IMR-90 (cell line): ENCODE measurements around the gene ABHD12. TPM values are rescaled to one million over a fixed set of nuclear protein-coding genes. Genes with fewer than 3 reads are reported as not detected.
"Not testable (repeated sequence)": the region's sequence is repeated elsewhere in the genome, so short reads cannot be mapped to it uniquely, and the experiment has no call there.

Experiments
- ATAC-seq: fragments of 200-7000 bp; cut with Tn5 transposase; 2 replicates; pipeline ENCODE4 v1.9.1; 2020; ENCODE audit warnings: low read depth, mild to moderate bottlenecking, moderate library complexity
- BruUV-seq: library from RNA; stranded (reverse); fragments of 400-500 nt; replicated peaks from 2 replicates; lab custom pipeline; 2021; lab: Mats Ljungman, UMichigan
- CTCF ChIA-PET: fragments of 300-600 bp; formaldehyde crosslinking; extraction: SDS; loops from one replicate; lab custom pipeline; 2021; ENCODE audit warnings: antibody characterized with exemption; lab: Yijun Ruan, JAX
- POLR2A ChIA-PET: fragments of 300-600 bp; sonication (Branson Sonifier 250); formaldehyde crosslinking; loops from one replicate; lab custom pipeline; 2022; ENCODE audit warnings: antibody characterized with exemption; ENCODE audit not compliant: unreplicated experiment; lab: Charles Lee
- DNase-seq: peaks from one replicate; pipeline ENCODE4 v3.0.0; 2013
- H2AFZ ChIP-seq: replicated peaks from 2 replicates; pipeline ENCODE3; 2013; ENCODE audit warnings: low read length, mild to moderate bottlenecking; ENCODE audit not compliant: poor library complexity
- H2AK5ac ChIP-seq: 2 replicates; pipeline ENCODE4 v1.6.1; 2013; ENCODE audit warnings: low read depth, low read length, inconsistent platforms
- H2AK9ac ChIP-seq: replicated peaks from 2 replicates; pipeline ENCODE3; 2013; ENCODE audit warnings: mild to moderate bottlenecking, low read depth, low read length, moderate library complexity; ENCODE audit not compliant: poor library complexity
- H2BK120ac ChIP-seq: 2 replicates; pipeline ENCODE4 v1.6.1; 2013; ENCODE audit warnings: low read depth, low read length, inconsistent platforms
- H2BK15ac ChIP-seq: 3 replicates; pipeline ENCODE4 v1.6.1; 2013; ENCODE audit warnings: low read depth, low read length, inconsistent platforms
- H2BK20ac ChIP-seq: 2 replicates; pipeline ENCODE4 v1.6.1; 2013; ENCODE audit warnings: low read depth, mild to moderate bottlenecking, inconsistent platforms, low read length, moderate library complexity
- H2BK5ac ChIP-seq: 2 replicates; pipeline ENCODE4 v1.6.1; 2013; ENCODE audit warnings: mild to moderate bottlenecking, low read depth, low read length, inconsistent platforms; ENCODE audit not compliant: poor library complexity, severe bottlenecking
- H3K14ac ChIP-seq: replicated peaks from 2 replicates; pipeline ENCODE4 v1.6.1; 2013; ENCODE audit warnings: low read depth, low read length, inconsistent platforms
- H3K18ac ChIP-seq: 2 replicates; pipeline ENCODE4 v1.6.1; 2013; ENCODE audit warnings: low read depth, low read length, control low read depth
- H3K23ac ChIP-seq: 2 replicates; pipeline ENCODE4 v1.6.1; 2013; ENCODE audit warnings: low read depth, low read length, inconsistent platforms
- H3K27ac ChIP-seq: 2 replicates; pipeline ENCODE4 v1.5.1; 2013; ENCODE audit warnings: mild to moderate bottlenecking, control low read depth, low read length; ENCODE audit not compliant: insufficient read depth
- H3K27me3 ChIP-seq: 2 replicates; pipeline ENCODE4 v1.6.1; 2013; ENCODE audit warnings: low read length; ENCODE audit not compliant: control insufficient read depth, insufficient read depth
- H3K36me3 ChIP-seq: 2 replicates; pipeline ENCODE4 v1.6.1; 2013; ENCODE audit warnings: low read length, mixed read lengths; ENCODE audit not compliant: control insufficient read depth, insufficient read depth
- H3K4ac ChIP-seq: 2 replicates; pipeline ENCODE4 v1.6.1; 2013; ENCODE audit warnings: low read depth, low read length, inconsistent platforms
- H3K4me1 ChIP-seq: 2 replicates; pipeline ENCODE4 v1.6.1; 2013; ENCODE audit warnings: low read length, mixed read lengths; ENCODE audit not compliant: control insufficient read depth, insufficient read depth
- H3K4me2 ChIP-seq: 2 replicates; pipeline ENCODE4 v1.6.1; 2013; ENCODE audit warnings: low read depth, mild to moderate bottlenecking, control low read depth, low read length, moderate library complexity
- H3K4me3 ChIP-seq: 2 replicates; pipeline ENCODE4 v1.5.1; 2013; ENCODE audit warnings: low read depth, mild to moderate bottlenecking, control low read depth, low read length, moderate library complexity; ENCODE audit not compliant: insufficient read depth
- H3K56ac ChIP-seq: 2 replicates; pipeline ENCODE4 v1.6.1; 2013; ENCODE audit warnings: low read length, inconsistent platforms; ENCODE audit not compliant: insufficient read depth; ENCODE audit errors: extremely low read depth
- H3K79me1 ChIP-seq, 2 experiments: 2 replicates each; pipeline ENCODE4 v1.6.1; 2013; ENCODE audit warnings: low read length in 2 of 2, inconsistent platforms in 1 of 2, low read depth in 1 of 2
- H3K9ac ChIP-seq: 2 replicates; pipeline ENCODE4 v1.6.1; 2013; ENCODE audit warnings: low read depth, low read length, control low read depth
- H3K9me1 ChIP-seq: 2 replicates; pipeline ENCODE4 v1.6.1; 2013; ENCODE audit warnings: low read length, inconsistent platforms; ENCODE audit not compliant: insufficient read depth
- H3K9me3 ChIP-seq: 2 replicates; pipeline ENCODE4 v1.6.1; 2013; ENCODE audit warnings: low read length; ENCODE audit not compliant: control insufficient read depth, insufficient read depth
- H4K20me1 ChIP-seq: 2 replicates; pipeline ENCODE4 v1.6.1; 2013; ENCODE audit warnings: low read length, inconsistent platforms; ENCODE audit not compliant: insufficient read depth
- H4K5ac ChIP-seq: 2 replicates; pipeline ENCODE4 v1.6.1; 2013; ENCODE audit warnings: mild to moderate bottlenecking, low read depth, low read length, control low read depth
- H4K8ac ChIP-seq, 2 experiments: 2 replicates each; pipeline ENCODE4 v1.6.1; 2013; ENCODE audit warnings: low read depth in 2 of 2, low read length in 2 of 2, control low read depth in 1 of 2, inconsistent platforms in 1 of 2
- H4K91ac ChIP-seq: 2 replicates; pipeline ENCODE4 v1.6.1; 2013; ENCODE audit warnings: low read depth, low read length, inconsistent platforms; ENCODE audit not compliant: insufficient read depth
- RCOR1 ChIP-seq: IDR thresholded peaks from 2 replicates; pipeline ENCODE4 v1.6.1; 2012; ENCODE audit warnings: mild to moderate bottlenecking, low read length, improper control_type of control experiment; ENCODE audit not compliant: insufficient replicate concordance
- WGBS, 2 experiments: methylation state at CpG; one replicate each; pipeline versions ENCODE4 v1.1.5 to v1.1.7; 2013; ENCODE audit warnings: missing lambda C conversion rate in 2 of 2; ENCODE audit not compliant: insufficient read length in 1 of 2; ENCODE audit errors: extremely low coverage in 2 of 2; 5-methylcytosine and 5-hydroxymethylcytosine counted together
- dilution Hi-C: fragments of 300-500 bp; cut with HindIII; formaldehyde crosslinking; loops from one replicate; pipeline ENCODE4 v1.14.3; 2018; ENCODE audit warnings: low sequenced_read_pairs; ENCODE audit not compliant: unreplicated experiment
- in situ Hi-C: fragments of 300-500 bp; cut with MboI; formaldehyde crosslinking; loops from 3 replicates; pipeline ENCODE4 v1.14.3; 2019; ENCODE audit warnings: low sequenced_read_pairs, inconsistent platforms, mixed read lengths
- intact Hi-C: fragments of 100-400 bp; cut with micrococcal nuclease; formaldehyde crosslinking; loops from 2 replicates; pipeline ENCODE4 v1.10.0; 2022
- polyA plus RNA-seq, 3 experiments: library from polyadenylated mRNA; depleted of rRNA; stranded (reverse); fragments of >200 nt; gene quantifications; 2 replicates each; pipeline ENCODE4 v1.2.3, GENCODE V29; 2012; ENCODE audit warnings: low replicate concordance in 1 of 3
- total RNA-seq: library from RNA; depleted of rRNA; stranded (reverse); fragments of >200 nt; gene quantifications from 2 replicates; pipeline ENCODE4 v1.2.3, GENCODE V29; 2012
- TF ChIP-seq, protein P1 (sequence below): fragments of 150-350 bp; IDR thresholded peaks from 2 replicates; pipeline ENCODE4 v1.6.1; 2017; ENCODE audit warnings: mild to moderate bottlenecking, antibody characterized with exemption, low read length, low read depth

Gene ABHD12
- total and polyA plus RNA-seq, 2 of the 4 experiments (the other 2 are of a cell fraction) = 80.7 to 108 TPM

DNA sequence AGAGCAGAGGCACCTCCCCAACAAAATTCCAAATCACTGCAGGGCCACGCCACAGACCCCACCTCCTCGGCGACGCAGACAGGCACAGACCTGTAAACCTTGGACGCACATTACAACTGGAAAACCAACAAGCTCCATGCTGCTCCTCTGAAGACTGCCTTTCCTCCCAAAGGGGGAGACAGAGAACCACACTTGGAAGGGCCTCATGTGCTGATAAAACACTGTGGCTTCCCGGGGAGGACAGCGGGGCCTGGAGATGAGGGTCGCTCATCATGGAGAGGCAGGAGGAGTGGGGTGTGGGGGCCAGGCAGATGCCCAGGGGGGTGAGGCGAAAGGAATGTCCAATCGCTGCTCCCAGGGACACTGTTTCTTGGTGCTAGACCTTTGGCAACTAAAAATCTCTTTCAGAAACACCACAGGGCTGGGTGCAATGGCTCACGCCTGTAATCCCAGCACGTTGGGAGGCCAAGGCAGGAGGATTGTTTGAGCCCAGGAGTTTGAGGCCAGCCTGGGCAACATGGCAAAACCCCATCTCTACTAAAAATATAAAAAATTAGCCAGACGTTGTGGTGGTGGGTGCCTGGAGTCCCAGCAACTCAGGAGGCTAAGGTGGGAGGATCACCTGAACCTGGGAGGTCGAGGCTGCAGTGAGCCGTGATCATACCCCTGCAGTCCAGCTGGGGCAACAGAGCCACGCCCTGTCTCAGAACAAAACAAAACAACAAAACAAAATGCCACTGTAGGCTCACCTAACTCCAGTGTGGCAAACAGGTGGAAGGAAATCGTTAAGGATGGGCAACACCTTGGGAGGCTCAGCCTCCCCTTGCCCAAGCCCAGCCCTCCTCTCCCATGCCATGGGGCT is 53.8 kb downstream of the ABHD12 start (continued):
- TF ChIP-seq, protein P1, sequence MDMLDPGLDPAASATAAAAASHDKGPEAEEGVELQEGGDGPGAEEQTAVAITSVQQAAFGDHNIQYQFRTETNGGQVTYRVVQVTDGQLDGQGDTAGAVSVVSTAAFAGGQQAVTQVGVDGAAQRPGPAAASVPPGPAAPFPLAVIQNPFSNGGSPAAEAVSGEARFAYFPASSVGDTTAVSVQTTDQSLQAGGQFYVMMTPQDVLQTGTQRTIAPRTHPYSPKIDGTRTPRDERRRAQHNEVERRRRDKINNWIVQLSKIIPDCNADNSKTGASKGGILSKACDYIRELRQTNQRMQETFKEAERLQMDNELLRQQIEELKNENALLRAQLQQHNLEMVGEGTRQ = no peak
- no peak for TF ChIP-seq RCOR1

DNA sequence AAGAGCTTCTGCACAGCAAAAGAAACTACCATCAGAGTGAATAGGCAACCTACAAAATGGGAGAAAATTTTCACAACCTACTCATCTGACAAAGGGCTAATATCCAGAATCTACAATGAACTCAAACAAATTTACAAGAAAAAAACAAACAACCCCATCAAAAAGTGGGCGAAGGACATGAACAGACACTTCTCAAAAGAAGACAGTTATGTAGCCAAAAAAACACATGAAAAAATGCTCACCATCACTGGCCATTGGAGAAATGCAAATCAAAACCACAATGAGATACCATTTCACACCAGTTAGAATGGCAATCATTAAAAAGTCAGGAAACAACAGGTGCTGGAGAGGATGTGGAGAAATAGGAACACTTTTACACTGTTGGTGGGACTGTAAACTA is 55.7 kb downstream of the ABHD12 start:
- H3K14ac ChIP-seq, H3K23ac ChIP-seq, DNase-seq, H4K8ac ChIP-seq, ATAC-seq, H3K36me3 ChIP-seq, H3K9me1 ChIP-seq, H2AFZ ChIP-seq, H3K27ac ChIP-seq, H3K56ac ChIP-seq, H2BK20ac ChIP-seq, H2BK120ac ChIP-seq, H3K4ac ChIP-seq, H2AK9ac ChIP-seq, H4K91ac ChIP-seq, POLR2A ChIA-PET, H3K9me3 ChIP-seq, CTCF ChIA-PET, H3K18ac ChIP-seq, H4K5ac ChIP-seq, H3K27me3 ChIP-seq, H2BK15ac ChIP-seq, H3K4me2 ChIP-seq, H3K4me1 ChIP-seq, dilution Hi-C loops, H2AK5ac ChIP-seq, in situ Hi-C loops, BruUV-seq, H2BK5ac ChIP-seq, H3K9ac ChIP-seq, H3K4me3 ChIP-seq, intact Hi-C loops, H4K20me1 ChIP-seq: not testable (repeated sequence)
- H3K79me1 ChIP-seq = peaks cover 24 to 34% of the 10 kb centered on the region in 2 experiments
- no CpG with 5 or more reads among the region's 1 CpG for WGBS, 2 experiments
